GM18502 (cell line): ENCODE measurements around the gene ZNF215.
"Not testable (repeated sequence)": the region's sequence is repeated elsewhere in the genome, so short reads cannot be mapped to it uniquely, and the experiment has no call there.

ENCODE experiments used
- ATAC-seq: cut with Tn5 transposase; IDR thresholded peaks from one replicate; pipeline ENCODE4 v1.9.1; 2021; ENCODE audit warnings: mild to moderate bottlenecking; ENCODE audit not compliant: unreplicated experiment, poor library complexity

ZNF215 gene

GRCh38 chr11:6926208-6927029 lies at the start of gene ZNF215:
Gene ZNF215, plus strand, starts transcription at chr11:6926426. Its CDS starts 5,847 bp downstream, at chr11:6932273.
- ATAC-seq, result peak; percentile 76

GRCh38 chr11:6876914-6877313 lies 49.3 kb upstream of the ZNF215 start:
- no peak for ATAC-seq

GRCh38 chr11:6882751-6883150 lies 43.5 kb upstream of the ZNF215 start:
- ATAC-seq, result no peak

GRCh38 chr11:6887711-6888110 lies 38.5 kb upstream of the ZNF215 start:
- ATAC-seq, result not testable (repeated sequence)

- no peak for ATAC-seq
Measured at GRCh38 chr11:6888830-6889229, 37.4 kb upstream of the ZNF215 start.

- ATAC-seq, result peak; percentile 58
Measured at GRCh38 chr11:6889835-6890234, 36.4 kb upstream of the ZNF215 start.

- no peak for ATAC-seq
Measured at GRCh38 chr11:6892400-6892799, 33.8 kb upstream of the ZNF215 start, which contains the start of gene OR2D2. Gene OR2D2, minus strand, starts transcription at chr11:6892500. Its CDS starts 0 bp downstream, at chr11:6892500.

- no peak for ATAC-seq
Measured at GRCh38 chr11:6894097-6894496, 32.1 kb upstream of the ZNF215 start.

- ATAC-seq, result peak; percentile 97
Measured at GRCh38 chr11:6895010-6895409, 31.2 kb upstream of the ZNF215 start.

GRCh38 chr11:6898911-6899310 lies 27.3 kb upstream of the ZNF215 start:
- no peak for ATAC-seq

GRCh38 chr11:6900327-6900999 lies 25.8 kb upstream of the ZNF215 start:
- no peak for ATAC-seq

- ATAC-seq, result not testable (repeated sequence)
Measured at GRCh38 chr11:6904804-6905203, 21.4 kb upstream of the ZNF215 start.

- ATAC-seq, result no peak
Measured at GRCh38 chr11:6911378-6911777, 14.8 kb upstream of the ZNF215 start.

- no peak for ATAC-seq
Measured at GRCh38 chr11:6911948-6912347, 14.3 kb upstream of the ZNF215 start.

- ATAC-seq, result no peak
Measured at GRCh38 chr11:6919698-6920097, 6.5 kb upstream of the ZNF215 start.

GRCh38 chr11:6920702-6921101 lies 5.5 kb upstream of the ZNF215 start, which contains the start of gene OR2D3:
Gene OR2D3, plus strand, starts transcription at chr11:6921002. Its CDS starts 0 bp downstream, at chr11:6921002.
- ATAC-seq, result no peak

GRCh38 chr11:6925007-6925577 lies 1.1 kb upstream of the ZNF215 start:
- ATAC-seq, result no peak

GRCh38 chr11:6925636-6926207 lies 504 bp upstream of the ZNF215 start:
- peak; percentile 22 for ATAC-seq

- peak; percentile 58 for ATAC-seq
Measured at GRCh38 chr11:6927030-6927617, 898 bp downstream of the ZNF215 start.

GRCh38 chr11:6928916-6929315 lies 2.7 kb downstream of the ZNF215 start:
- no peak for ATAC-seq
